ENCODE data around the gene LUC7L.
A peak's percentile ranks its signal among the peaks of the same experiment; 100 is the strongest.
"Not testable (repeated sequence)": the region's sequence is repeated elsewhere in the genome, so short reads cannot be mapped to it uniquely, and the experiment has no call there.

The LUC7L gene

DNA sequence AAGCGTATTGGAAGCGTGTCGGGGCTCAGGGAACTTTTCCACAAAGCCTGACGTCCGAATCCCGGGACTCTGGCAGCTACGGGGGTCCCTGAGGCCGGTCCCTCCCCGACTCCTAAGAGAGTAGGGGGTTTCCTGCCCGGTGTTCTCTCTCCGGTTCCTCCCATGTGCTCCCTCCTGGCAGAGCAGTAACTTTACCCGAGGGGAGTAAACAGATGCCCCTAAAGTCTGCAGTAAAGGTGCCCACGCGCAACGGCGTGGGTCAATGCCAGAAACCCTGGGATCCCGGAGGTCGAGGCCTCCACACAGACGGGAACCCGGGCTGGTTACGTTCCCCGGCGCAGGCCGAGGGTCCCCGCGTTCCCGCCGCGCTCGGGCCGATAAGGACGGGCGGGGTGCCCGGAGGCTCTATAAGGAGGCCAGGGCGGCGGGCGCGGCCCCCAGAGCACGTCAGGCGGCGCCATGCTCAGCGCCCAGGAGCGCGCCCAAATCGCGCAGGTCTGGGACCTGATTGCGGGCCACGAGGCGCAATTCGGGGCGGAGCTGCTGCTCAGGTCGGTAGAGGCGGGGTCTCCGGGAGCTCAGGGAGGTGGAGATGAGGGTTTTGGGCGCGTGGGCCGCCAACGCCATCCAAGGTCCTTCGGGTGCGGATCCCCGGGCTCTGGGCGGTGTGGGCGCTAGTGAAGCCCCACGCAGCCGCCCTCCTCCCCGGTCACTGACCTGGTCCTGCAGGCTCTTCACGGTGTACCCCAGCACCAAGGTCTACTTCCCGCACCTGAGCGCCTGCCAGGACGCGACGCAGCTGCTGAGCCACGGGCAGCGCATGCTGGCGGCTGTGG, 63.5 kb downstream of the LUC7L start, which contains the start of gene HBM:
Gene HBM, plus strand, starts transcription at position 440 of the 836 bp plus-strand sequence. Its CDS starts 20 bp downstream, at position 460.
- FAIRE-seq (no peak), DNase-seq (ENCODE audit: low spot score) (no peak)

DNA sequence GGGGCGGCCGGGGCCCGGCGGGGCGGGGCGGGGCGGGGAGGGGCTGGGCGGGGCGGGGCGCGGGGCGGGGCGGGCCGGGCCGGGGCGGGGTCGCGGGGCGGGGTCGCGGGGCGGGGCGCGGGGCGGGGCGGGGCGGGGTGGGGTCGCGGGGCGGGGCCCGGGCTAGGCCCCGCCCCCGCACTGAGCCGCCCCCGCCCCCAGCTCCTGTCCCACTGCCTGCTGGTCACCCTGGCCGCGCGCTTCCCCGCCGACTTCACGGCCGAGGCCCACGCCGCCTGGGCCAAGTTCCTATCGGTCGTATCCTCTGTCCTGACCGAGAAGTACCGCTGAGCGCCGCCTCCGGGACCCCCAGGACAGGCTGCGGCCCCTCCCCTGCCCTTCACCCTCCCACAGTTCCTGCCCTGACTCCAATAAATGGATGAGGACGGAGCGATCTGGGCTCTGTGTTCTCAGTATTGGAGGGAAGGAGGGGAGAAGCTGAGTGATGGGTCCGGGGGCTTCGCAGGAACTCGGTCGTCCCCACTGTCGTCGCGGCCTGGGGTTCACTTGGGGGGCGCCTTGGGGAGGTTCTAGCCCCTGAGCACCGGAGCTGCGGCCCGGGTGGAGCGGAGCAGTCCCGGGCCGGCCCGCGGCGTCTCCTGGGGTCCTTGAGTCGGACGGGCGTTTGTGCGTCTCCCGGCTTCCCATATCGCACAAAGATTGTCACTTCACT, 64.3 kb downstream of the LUC7L start:
- FAIRE-seq (no peak), DNase-seq (ENCODE audit: low spot score) (no peak)

DNA sequence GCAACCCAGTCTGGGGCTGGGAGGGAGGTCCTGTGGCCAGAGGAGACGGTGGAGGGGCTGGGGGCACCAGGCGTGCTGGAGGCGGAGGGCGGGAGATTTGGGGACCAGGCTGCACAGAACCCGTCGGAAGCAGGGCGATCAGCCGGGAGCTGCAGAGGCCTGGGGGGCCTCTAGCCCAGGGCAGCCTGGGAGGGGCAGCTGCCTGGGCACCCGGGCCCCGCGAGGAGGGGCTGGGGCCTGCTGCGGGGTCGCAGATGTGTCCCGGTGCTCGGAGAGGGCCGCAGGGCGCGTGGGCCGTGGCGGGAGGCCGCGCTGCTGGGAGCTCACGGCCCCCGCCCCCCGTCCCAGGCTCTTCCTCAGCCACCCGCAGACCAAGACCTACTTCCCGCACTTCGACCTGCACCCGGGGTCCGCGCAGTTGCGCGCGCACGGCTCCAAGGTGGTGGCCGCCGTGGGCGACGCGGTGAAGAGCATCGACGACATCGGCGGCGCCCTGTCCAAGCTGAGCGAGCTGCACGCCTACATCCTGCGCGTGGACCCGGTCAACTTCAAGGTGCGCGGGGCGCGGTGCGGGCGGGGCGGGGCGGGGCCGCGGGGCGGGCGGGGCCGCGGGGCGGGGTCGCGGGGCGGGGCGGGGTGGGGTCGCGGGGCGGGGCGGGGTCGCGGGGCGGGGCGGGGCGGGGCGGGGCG, 65.0 kb downstream of the LUC7L start:
- FAIRE-seq, result peak; percentile 56
- not testable (repeated sequence) for DNase-seq (ENCODE audit: low spot score)

DNA sequence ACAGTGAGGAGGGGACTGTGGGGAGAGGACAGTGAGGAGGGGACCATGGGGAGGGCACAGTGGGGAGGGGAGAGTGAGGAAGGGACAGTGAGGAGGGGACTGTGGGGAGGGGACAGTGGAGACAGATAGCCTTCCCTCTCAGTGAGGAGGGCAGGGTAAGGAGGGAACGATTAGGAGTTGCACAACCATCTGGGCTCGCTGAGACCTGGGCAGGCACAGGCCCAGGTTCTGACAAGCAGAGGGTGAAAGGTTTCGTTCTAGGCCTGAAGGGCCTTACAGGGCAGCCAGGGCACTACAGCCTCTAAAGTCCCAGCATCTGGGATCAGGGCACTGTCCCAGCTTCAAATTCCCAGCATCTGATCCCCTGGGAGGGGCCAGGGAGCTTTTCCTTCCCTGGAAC, 65.6 kb downstream of the LUC7L start:
- not testable (repeated sequence) for DNase-seq (ENCODE audit: low spot score)
- peak; percentile 32 for FAIRE-seq

DNA sequence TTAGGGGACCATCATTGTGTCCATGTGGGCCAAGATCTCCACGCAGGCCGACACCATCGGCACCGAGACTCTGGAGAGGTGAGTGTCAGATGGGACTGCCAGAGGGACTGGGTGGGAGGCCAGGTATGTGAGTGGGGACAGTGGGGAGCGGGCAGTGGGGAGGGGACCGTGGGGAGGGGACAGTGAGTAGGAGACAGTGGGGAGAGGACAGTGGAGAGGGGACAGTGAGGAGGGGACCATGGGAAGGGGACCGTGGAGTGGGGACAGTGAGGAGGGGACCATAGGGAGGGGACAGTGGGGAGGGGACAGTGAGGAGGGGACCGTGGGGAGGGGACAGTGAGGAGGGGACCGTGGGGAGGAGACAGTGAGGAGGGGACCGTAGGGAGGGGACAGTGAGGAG, 66.1 kb downstream of the LUC7L start:
- not testable (repeated sequence) for FAIRE-seq

DNA sequence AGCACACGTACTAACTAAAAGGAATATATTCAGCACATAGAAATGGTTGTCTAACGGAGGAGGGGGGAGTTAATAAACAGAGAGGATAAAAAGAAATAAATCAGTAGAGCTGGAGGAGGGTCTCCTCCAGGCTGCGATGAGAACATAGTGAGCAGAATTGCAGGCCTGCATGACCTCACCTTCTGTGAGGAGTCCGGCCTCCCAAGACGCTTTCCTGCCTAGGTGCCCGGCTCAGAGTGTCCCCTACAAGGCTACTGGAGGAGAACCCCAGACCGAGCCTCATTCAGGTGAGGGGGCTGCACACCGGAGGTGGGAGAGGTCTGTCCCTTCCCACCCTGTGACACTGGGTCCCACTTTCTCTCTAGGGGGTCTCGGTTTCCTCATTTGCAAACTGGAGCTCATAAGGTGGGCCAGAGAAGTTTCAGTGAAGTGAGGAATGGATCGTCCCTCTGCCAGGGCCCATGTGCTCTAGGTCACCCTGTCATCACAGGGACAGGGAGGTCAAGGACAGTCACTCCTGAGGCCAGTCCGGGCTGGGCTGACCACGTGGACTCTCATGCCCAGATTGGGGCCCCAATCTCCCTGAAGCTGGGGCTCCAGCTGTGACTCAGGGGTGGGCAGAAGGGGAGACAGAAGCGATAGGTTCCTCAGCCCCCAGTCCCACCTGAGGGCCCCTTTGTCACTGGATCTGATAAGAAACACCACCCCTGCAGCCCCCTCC, 66.8 kb downstream of the LUC7L start:
- FAIRE-seq, result no peak
- DNase-seq (ENCODE audit: low spot score), result no peak

More for the DNA sequence above, 66.1 kb downstream of the LUC7L start:
- not testable (repeated sequence) for DNase-seq (ENCODE audit: low spot score)

DNA sequence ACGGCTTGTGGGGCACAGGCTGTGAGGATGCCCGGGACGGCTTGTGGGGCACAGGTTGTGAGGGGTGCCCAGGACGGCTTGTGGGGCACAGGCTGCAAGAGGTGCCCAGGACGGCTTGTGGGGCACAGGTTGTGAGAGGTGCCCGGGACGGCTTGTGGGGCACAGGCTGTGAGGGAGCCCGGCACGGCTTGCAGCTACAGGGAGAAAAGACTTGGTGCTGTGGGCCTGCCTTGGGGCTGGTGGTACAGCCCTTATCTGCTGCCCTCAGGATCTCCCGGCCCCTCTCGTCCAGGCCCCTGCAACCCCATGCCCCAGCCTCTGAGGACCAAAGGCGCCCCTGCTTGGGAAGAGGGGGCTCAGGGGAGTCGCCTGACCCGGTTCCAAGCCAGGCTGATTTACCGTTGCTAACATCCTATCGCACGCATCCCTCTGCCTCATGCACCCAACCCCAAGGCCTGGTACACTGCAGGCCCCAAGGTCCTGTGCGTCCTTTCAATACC, 68.5 kb downstream of the LUC7L start:
- no peak for DNase-seq (ENCODE audit: low spot score)
- FAIRE-seq, result no peak

DNA sequence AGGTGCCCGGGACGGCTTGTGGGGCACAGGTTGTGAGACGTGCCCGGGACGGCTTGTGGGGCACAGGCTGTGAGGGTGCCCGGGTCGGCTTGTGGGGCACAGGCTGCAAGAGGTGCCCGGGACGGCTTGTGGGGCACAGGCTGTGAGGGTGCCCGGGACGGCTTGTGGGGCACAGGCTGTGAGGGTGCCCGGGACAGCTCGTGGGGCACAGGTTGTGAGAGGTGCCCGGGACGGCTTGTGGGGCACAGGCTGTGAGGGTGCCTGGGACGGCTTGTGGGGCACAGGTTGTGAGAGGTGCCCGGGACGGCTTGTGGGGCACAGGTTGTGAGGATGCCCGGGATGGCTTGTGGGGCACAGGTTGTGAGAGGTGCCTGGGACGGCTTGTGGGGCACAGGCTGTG, 69.0 kb downstream of the LUC7L start:
- not testable (repeated sequence) for FAIRE-seq; DNase-seq (ENCODE audit: low spot score)

DNA sequence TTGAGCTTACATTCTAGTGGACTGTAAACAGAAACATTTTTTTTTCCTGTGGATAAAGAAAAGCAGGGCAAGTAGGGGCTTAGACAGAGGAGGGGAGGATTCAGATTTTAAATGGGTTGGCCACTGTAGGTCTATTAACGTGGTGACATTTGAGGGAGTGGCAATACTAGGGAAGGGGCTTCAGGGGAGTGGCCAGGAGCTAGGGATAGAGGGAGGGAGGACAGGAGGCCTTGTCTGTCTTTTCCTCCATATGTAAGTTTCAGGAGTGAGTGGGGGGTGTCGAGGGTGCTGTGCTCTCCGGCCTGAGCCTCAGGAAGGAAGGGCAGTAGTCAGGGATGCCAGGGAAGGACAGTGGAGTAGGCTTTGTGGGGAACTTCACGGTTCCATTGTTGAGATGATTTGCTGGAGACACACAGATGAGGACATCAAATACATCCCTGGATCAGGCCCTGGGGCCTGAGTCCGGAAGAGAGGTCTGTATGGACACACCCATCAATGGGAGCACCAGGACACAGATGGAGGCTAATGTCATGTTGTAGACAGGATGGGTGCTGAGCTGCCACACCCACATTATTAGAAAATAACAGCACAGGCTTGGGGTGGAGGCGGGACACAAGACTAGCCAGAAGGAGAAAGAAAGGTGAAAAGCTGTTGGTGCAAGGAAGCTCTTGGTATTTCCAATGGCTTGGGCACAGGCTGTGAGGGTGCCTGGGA, 70.0 kb downstream of the LUC7L start:
- no peak for DNase-seq (ENCODE audit: low spot score)
- FAIRE-seq, result no peak

DNA sequence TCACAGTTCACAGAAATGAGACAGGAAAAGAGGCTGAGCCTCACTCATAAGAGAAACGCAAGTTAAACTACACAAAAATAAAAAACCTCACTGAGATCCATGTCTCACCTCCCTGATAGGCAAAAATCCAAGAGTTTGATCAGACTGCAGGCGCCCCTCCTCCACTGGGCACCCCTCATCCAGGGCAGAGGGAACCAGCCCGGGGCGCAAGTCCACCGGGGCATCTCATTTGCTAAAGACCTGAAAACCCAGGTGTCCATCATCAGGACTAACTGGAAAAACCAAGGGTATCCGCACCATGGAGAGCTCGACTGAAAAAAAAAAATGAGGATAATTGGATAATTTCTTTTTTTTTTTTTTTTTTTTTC, 74.2 kb downstream of the LUC7L start:
- DNase-seq (ENCODE audit: low spot score) (no peak), FAIRE-seq (no peak)

DNA sequence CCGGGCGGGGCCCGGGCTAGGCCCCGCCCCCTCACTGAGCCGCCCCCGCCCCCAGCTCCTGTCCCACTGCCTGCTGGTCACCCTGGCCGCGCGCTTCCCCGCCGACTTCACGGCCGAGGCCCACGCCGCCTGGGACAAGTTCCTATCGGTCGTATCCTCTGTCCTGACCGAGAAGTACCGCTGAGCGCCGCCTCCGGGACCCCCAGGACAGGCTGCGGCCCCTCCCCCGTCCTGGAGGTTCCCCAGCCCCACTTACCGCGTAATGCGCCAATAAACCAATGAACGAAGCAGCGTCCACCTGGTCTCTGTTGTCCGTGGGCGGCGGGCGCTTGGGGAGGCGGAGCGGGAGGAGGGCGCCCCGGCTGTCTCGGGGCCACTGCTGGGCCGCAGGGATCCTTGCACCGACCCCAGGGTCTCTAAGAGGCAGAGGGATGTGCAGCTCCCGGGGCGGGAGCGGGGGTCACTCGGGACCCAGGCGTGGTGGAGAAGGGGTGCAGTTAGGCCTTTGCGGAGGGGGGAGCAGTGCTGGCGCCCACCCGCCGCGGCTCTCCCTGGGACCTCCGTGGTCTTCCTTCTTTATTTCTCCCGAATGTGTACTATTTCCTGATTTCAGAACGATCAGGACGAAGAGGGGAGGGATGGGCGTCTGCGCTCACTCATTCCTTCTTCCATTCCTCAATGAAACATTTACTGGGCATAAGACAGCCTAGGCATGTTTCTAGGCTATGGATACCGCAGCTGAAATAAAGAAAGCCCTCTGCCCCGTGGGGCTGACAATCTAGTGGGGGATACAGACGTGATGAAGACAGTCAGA, 74.8 kb downstream of the LUC7L start:
- DNase-seq (ENCODE audit: low spot score), result no peak
- FAIRE-seq, result no peak

DNA sequence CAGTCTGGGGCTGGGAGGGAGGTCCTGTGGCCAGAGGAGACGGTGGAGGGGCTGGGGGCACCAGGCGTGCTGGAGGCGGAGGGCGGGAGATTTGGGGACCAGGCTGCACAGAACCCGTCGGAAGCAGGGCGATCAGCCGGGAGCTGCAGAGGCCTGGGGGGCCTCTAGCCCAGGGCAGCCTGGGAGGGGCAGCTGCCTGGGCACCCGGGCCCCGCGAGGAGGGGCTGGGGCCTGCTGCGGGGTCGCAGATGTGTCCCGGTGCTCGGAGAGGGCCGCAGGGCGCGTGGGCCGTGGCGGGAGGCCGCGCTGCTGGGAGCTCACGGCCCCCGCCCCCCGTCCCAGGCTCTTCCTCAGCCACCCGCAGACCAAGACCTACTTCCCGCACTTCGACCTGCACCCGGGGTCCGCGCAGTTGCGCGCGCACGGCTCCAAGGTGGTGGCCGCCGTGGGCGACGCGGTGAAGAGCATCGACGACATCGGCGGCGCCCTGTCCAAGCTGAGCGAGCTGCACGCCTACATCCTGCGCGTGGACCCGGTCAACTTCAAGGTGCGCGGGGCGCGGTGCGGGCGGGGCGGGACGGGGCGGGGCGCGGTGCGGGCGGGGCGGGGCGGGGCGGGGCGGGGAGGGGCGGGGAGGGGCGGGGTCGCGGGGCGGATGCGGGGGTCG, 75.6 kb downstream of the LUC7L start:
- FAIRE-seq, result peak; percentile 62
- not testable (repeated sequence) for DNase-seq (ENCODE audit: low spot score)

DNA sequence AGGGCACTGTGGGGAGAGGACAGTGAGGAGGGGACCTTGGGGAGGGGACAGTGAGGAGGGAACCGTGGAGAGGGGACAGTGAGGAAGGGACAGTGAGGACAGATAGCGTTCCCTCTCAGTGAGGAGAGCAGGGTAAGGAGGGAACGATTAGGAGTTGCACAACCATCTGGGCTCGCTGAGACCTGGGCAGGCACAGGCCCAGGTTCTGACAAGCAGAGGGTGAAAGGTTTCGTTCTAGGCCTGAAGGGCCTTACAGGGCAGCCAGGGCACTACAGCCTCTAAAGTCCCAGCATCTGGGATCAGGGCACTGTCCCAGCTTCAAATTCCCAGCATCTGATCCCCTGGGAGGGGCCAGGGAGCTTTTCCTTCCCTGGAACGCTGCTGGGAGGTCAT, 76.1 kb downstream of the LUC7L start:
- not testable (repeated sequence) for DNase-seq (ENCODE audit: low spot score); FAIRE-seq

DNA sequence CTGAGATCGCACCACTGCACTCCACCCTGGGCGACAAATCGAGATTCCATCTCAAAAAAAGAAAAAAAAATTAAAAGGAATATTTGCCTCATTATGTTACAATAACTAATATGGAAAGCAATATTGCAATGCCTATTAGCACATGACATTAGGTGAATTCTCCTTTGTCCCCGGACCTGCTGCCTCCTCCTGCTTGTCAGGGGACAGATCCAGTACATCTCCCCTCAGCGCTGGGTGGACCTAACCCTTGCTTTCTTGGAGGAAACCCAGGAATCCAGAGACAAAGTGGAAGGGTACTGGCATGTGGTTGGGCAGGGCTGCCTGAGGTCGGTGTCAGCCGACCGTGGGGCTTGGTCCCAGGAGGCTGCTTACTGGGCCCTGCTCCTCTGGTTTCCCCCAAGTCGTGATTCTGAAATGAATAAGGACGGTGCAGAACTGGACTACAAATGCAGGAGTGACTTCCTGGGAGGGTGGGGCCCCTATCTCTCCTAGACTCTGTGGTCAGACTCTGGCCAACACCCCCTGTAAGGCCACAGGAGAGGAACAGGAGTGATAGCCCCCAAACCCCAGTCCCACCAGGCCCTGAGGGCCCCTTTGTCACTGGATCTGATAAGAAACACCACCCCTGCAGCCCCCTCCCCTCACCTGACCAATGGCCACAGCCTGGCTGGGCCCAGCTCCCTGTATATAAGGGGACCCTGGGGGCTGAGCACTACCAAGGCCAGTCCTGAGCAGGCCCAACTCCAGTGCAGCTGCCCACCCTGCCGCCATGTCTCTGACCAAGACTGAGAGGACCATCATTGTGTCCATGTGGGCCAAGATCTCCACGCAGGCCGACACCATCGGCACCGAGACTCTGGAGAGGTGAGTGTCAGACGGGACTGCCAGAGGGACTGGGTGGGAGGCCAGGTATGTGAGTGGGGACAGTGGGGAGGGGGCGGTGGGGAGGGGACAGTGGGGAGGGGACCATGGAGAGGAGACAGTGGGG, 76.8 kb downstream of the LUC7L start, which contains the start of gene HBZ:
Gene HBZ, plus strand, starts transcription at position 504 of the 988 bp plus-strand sequence. Its CDS starts 266 bp downstream, at position 770.
- DNase-seq (ENCODE audit: low spot score) (no peak), FAIRE-seq (no peak)

DNA sequence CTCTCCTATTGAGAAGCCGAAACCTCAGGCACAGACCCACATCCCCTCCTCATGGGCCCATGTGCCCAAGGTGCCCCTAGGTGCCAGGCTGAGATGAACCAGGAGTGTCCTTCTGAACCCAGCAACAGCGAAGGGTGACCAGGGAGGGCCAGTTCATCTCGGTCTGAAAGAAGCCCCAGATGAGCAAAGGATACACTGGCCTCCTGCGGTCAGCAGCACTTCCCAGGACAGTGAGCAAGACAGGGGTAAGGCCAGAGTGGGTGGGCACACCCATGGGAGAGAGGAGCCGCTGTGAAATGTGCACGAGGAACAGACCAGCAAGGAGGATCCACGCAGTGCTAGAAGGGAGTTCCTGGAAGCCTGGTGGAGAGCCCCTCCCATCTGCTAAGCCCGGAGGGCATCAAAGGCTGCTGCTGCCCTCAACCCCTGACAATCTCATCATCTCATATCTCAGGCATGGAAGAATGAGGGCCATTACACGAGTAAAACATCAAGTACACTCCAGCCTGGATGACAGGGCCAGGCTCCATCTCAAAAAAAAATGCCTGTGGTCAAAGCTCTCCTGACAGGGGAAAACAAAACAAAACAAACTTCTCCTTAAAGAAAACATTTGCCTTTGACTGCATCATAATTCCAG, 80.1 kb downstream of the LUC7L start:
- no peak for FAIRE-seq
- no peak for DNase-seq (ENCODE audit: low spot score)

DNA sequence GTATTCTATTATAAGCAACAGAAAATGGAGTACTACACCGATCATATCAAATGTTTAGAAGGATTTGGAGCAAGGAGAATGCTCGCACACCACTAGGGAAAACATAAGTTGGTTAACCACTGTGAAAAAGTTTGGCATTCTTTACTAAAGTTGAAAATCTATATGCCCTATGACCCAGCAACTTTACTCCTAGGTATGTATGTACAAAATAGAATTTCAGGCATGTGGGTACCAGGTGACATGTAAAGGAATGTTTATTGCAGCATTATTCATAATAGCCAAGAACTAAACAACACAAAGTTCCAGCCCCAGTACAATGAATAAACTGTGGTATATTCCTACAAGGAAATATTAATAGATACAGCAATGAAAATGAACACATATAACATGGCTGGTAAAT, 82.6 kb downstream of the LUC7L start:
- no peak for FAIRE-seq
- DNase-seq (ENCODE audit: low spot score), result no peak

DNA sequence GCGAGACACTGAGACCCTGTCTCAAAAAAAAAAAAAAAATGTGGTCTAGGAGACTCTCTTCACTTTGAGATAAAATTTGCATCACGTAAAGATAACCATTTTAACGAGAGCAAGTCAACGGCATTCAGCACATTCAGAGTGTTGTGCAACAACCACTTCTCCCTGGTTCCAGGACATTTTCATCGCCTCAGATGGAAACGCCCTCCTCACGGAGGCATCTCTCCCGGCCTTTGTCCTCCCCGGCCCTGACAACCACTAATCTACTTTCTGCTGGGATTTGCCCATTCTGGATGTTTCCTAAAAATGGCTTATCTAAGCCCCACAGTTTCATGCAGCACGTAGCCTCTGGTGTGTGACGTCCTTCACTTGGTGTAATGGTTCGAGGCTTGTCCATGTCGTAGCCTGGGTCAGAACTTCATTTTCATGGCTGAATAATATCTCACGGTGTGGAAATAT, 84.4 kb downstream of the LUC7L start:
- DNase-seq (ENCODE audit: low spot score), result no peak
- FAIRE-seq, result no peak

Measured in urothelium cell line (cell line).